OCI-LY1 (cell line): ENCODE data around the gene CEACAM19.

Experiments used
- CTCF ChIP-seq: fragments of 200-600 bp; sonication (generic), shearing (Covaris generic); IDR thresholded peaks from 2 replicates; pipeline ENCODE4 v1.5.1; 2017; ENCODE audit warnings: mild to moderate bottlenecking, antibody characterized with exemption, low read length, moderate library complexity, mixed read lengths
- EZH2 ChIP-seq: fragments of 200-600 bp; sonication (generic), shearing (Covaris generic); IDR thresholded peaks from 2 replicates; pipeline ENCODE4 v1.8.0; 2017; ENCODE audit warnings: borderline replicate concordance, mixed run types, mild to moderate bottlenecking, antibody characterized with exemption, low read length, moderate library complexity, mixed read lengths

- no peak for TF ChIP-seq CTCF
- TF ChIP-seq EZH2 = no peak
Measured at GRCh38 chr19:44683434-44684210, 12.3 kb downstream of the CEACAM19 start.
